ENCODE data around the gene LAG3. TPM values are rescaled to one million over a fixed set of nuclear protein-coding genes. Genes with fewer than 3 reads are reported as not detected.

Gene LAG3
- total RNA-seq, 2 experiments from 2014 or later, result 0.19 TPM; not detected in 1

DNA sequence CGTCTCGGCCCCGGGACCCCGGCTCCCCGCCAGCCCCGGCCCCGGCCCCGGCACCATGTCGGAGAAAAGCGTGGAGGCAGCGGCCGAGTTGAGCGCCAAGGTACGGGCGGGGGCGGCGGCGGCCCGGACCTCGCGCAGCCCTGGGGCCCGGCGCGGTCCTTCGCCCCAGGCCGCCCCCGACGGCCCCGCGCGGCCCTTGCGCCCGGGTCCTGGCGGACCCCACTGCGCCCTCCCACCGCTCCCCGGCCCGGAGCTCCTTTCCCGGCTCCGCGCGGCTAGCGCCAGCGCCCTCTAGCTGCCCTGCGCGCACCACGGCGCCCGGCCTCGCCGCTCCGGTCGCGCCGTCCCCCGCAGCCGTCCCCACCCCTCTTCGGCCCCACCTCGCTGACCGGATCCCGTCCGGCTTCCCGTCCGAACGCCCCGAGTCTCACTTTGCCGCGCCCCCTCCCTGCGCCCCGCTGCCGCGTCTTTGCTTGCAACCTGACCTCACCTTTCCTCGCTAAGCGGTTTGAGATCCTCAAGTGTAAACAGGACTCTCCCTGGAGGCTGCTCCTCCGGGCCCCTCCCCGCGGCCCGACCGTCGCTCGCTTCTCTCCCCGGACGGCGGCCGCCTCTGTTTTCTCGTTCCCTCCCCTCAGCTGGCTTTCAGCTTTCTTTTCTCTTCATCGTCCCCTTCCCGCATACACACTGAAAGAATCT, 5.5 kb upstream of the LAG3 start:
- H3K36me3 ChIP-seq (ENCODE audit: insufficient read depth, low read length), result no peaks in the 10 kb centered on the region
- POLR2A ChIA-PET, result interaction anchor here (0.6 to 2.1 kb wide), 4 partner anchors 13 to 192 kb away, joined by 5 to 7 read pairs (median 6); partner anchors contain the start of gene MLF2
- H3K27ac ChIP-seq (ENCODE audit: low read depth, low read length, poor library complexity, severe bottlenecking), result no peak overlapping the region
- intact Hi-C loops (cut with micrococcal nuclease; ENCODE audit: unreplicated experiment), result loop anchor here (1.0 kb wide), 1 partner anchor 13 kb away; the partner anchor contains the start of gene MLF2
- no peaks in the 10 kb centered on the region for H3K9me2 ChIP-seq (ENCODE audit: insufficient read depth, low read length)
- TF ChIP-seq, protein P1, sequence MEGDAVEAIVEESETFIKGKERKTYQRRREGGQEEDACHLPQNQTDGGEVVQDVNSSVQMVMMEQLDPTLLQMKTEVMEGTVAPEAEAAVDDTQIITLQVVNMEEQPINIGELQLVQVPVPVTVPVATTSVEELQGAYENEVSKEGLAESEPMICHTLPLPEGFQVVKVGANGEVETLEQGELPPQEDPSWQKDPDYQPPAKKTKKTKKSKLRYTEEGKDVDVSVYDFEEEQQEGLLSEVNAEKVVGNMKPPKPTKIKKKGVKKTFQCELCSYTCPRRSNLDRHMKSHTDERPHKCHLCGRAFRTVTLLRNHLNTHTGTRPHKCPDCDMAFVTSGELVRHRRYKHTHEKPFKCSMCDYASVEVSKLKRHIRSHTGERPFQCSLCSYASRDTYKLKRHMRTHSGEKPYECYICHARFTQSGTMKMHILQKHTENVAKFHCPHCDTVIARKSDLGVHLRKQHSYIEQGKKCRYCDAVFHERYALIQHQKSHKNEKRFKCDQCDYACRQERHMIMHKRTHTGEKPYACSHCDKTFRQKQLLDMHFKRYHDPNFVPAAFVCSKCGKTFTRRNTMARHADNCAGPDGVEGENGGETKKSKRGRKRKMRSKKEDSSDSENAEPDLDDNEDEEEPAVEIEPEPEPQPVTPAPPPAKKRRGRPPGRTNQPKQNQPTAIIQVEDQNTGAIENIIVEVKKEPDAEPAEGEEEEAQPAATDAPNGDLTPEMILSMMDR (conservative IDR thresholded peaks at IDR 0.05; ENCODE audit: low read length), result peak; percentile 75
- no peak for TF ChIP-seq EZH2phosphoT487 (IDR thresholded peaks at IDR 0.05; ENCODE audit: borderline replicate concordance, low read depth, low read length)
- H3K4me1 ChIP-seq (ENCODE audit: insufficient read depth, low read length, poor library complexity, severe bottlenecking), result peaks cover 40% of the 10 kb centered on the region
- peak overlapping the region; percentile 68 for H3K4me2 ChIP-seq (ENCODE audit: low read length)
- DNase-seq (ENCODE audit: low spot score), result peak; percentile 76
- peak overlapping the region; percentile 67; the same call in 1 of the 2 replicates for H2AFZ ChIP-seq (ENCODE audit: low read length)
- CTCF ChIA-PET (ENCODE audit: unreplicated experiment), result interaction anchor here (0.5 to 2.8 kb wide), 10 partner anchors 12 to 245 kb away, joined by 3 to 21 read pairs (median 4); partner anchors contain the start of genes COPS7A and MLF2
- peak overlapping the region; percentile 71 for H3K4me3 ChIP-seq (ENCODE audit: low read depth, low read length, poor library complexity, severe bottlenecking)
- no peaks in the 10 kb centered on the region for H4K20me1 ChIP-seq (ENCODE audit: insufficient read depth, low read length)
- H3K9me3 ChIP-seq (ENCODE audit: low read length), result no peaks in the 10 kb centered on the region
- BruUV-seq (replicated peaks), result no TSS peak
- H3K79me2 ChIP-seq (ENCODE audit: insufficient read depth, low read depth, low read length), result no peaks in the 10 kb centered on the region

DNA sequence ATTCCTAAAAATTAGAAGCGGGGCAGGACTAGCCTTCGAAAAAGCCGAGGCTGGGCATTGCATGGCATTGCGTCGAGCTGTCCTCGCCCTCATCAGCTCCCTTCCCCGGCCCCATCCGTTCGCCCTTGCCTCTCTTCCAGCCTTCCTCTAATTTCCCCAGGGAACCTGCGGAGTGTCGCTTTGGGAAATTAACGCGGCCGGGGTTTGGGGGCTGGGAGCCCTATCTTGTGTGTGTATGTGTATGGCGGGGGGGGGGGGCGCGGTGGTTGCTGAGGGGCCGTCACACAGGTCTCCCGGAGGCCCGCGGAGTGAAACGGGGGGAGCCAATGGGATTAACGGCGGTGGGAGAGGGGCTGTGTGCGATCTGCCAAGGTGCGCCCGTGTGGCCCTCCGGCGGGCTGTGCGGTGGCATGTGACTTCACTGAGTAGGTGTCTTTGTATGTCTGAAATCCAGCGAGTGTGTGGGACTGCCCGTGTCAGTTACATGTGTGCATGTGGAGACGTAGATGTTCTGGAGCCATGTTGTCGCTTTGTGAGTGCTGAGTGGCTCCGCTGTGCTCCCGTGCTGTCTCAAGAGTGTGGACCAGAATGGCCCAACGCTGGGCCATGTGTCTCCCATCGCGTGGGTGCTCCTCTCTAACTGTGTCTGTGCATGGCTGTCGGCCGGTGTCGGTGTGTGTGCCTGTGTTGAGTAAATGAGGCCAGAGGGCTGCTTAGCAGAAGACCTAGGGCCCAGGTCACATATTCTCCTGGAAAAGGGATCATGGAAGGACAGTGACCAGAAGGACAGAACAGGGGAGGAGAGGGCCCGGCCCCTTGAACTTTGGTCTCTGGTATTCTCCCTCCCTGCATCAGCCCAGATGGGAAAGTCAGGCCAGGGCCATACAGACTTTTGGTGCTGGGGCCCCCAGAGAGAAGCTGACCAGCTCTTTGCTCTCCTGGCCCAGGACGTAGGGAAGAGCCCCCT, 4.7 kb upstream of the LAG3 start:
- no peak overlapping the region for H3K27ac ChIP-seq (ENCODE audit: low read depth, low read length, poor library complexity, severe bottlenecking)
- intact Hi-C loops (cut with micrococcal nuclease; ENCODE audit: unreplicated experiment), result no loop called here
- peak overlapping the region; percentile 68 for H3K4me2 ChIP-seq (ENCODE audit: low read length)
- H3K4me3 ChIP-seq (ENCODE audit: low read depth, low read length, poor library complexity, severe bottlenecking), result peak overlapping the region; percentile 71
- H3K79me2 ChIP-seq (ENCODE audit: insufficient read depth, low read depth, low read length), result no peaks in the 10 kb centered on the region
- H4K20me1 ChIP-seq (ENCODE audit: insufficient read depth, low read length), result no peaks in the 10 kb centered on the region
- no peak for DNase-seq (ENCODE audit: low spot score)
- BruUV-seq (replicated peaks), result no TSS peak
- CTCF ChIA-PET (ENCODE audit: unreplicated experiment), result interaction anchor here (0.5 to 2.8 kb wide), 3 partner anchors 11 to 44 kb away, joined by 3 to 21 read pairs (median 6); partner anchors contain the start of genes COPS7A and MLF2
- TF ChIP-seq, protein P1 (conservative IDR thresholded peaks at IDR 0.05; ENCODE audit: low read length), result no peak
- TF ChIP-seq EZH2phosphoT487 (IDR thresholded peaks at IDR 0.05; ENCODE audit: borderline replicate concordance, low read depth, low read length), result no peak
- H3K9me3 ChIP-seq (ENCODE audit: low read length), result no peaks in the 10 kb centered on the region
- H3K36me3 ChIP-seq (ENCODE audit: insufficient read depth, low read length), result no peaks in the 10 kb centered on the region
- peaks cover 48% of the 10 kb centered on the region for H3K4me1 ChIP-seq (ENCODE audit: insufficient read depth, low read length, poor library complexity, severe bottlenecking)
- H2AFZ ChIP-seq (ENCODE audit: low read length), result peak overlapping the region; percentile 67; the same call in 1 of the 2 replicates
- no peaks in the 10 kb centered on the region for H3K9me2 ChIP-seq (ENCODE audit: insufficient read depth, low read length)
- POLR2A ChIA-PET, result interaction anchor here (1.6 to 2.1 kb wide), 2 partner anchors 14 to 15 kb away, joined by 5 to 7 read pairs; partner anchors contain the start of gene MLF2
